ENCODE data around the gene FOXC2.
A peak's percentile ranks its signal among the peaks of the same experiment; 100 is the strongest.

Gene FOXC2

DNA sequence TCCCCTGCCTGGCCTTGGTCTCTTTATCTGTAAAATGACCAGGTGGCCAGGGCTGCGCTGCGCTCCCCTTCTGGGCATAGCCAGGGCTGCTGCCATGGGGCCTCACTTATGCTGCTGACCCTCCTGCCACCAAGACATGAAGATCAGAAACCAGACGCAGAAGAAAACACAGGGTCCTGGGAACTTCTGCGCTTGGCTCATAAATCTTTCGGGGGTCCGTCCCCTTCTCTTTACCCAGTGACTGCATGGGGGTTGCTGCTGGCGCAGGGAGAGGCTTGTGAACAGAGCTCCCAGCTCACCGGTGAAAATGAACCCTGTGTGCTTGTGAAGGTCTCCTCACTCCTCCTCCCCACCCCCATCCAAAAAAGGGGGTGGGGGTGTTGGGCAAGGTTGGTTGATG is 6.0 kb downstream of the FOXC2 start:
- DNase-seq, result no peak

DNA sequence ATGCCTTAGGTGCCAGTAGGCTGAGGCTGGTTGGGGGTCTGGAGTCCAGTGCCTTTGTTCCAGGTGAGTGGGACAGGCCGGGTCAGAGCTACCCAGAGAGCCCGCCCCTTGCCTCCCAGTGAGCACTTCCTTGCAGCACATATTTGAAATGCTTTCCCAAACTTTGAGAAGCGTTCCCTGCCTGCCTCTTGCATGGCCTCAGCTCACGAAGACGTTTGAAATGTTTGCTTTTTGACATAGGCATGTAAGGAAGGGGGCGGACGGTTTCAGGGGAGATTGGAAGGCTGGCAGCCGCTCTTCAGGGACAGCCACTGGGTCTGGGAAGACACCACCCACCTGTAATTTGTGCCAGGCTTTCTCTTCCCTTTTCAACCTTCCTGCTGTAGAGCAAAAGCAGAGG is 6.6 kb downstream of the FOXC2 start:
- DNase-seq, result no peak

DNA sequence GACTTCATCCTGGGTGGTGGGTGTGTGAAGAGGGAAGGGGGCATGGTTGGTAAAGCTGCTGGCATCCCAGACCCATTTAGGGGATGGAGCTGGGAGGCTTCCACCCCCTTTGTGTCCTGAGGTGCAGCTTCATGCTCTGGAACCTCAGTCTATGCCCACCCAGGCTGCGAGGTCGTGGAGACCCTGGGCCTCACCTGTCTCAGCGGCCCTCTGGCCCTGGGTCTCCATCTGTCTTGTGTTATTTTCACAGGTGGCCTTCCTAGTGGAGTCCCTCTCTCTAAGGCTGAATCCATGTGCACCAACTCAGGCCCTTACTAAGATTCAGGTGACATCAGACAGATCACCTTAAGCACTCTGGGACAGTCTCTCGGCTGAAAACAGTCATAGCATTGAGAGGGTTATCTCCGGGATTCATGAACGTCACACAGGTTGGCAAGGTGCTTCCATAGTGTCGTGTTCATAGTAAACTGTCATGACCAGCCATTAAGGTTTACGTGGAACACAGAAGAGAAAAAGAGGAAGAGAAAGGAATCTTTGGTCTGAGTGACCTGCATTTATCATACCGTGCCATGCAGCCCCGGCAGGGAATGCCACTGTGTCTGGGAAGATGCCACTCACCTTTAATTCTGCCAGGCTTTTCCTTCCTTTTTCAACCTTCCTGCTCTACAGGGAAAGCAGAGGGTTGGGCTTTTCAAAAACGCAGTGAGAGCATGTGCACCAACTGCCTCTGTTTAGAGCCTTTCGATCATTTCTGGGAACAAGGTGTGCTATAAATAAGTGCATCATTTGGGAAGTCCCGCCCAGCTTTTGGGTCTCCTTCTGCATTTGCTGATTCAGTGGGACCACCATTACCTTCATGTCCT is 7.2 kb downstream of the FOXC2 start:
- no peak for DNase-seq

DNA sequence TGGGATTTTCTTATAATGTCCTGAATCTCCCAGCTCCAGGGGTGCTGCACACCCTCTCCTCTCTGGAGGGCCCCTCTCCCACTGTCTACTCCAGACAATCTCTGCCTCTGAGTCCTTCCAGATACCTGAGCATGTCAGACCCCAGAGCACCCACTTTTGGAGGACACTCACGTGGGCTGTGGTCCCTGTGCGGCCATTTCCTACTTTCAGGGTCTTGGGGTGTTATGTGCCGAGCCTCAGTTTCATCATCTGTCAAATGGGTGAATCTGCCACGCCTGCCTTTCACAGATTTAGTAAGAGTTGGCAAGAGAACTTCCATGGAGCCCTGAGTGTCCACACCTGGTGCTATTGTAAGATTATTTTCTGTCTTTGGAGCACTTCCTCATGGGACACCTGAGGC is 8.0 kb downstream of the FOXC2 start:
- DNase-seq, result no peak

DNA sequence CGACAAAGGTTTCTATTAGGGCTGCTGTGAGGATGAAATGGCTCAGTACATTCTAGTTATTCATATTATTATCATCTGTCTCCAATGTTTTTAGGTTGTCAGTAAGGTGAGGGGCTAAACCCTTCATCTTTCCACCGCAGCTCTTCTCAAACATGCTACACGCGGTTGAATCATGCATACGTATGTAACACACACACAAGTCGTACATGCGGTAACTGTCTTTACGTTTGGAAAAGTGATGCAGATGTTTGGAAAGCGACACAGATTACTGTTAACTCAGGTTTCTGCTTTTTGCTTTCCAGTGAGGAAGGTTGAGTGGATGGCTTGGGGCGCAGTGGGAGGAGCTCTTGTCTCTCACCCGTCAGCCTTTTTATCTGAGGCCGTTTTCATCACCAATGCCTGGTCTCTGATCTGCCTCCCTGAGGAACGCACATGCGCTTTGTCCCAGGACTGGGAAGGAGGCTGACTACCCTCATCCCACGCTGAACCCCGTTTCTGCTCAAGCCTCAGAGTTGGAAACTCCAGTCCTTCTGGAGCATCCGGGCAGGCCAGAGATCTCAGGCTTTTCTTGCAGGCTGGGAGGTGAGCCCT is 8.6 kb downstream of the FOXC2 start:
- DNase-seq, result no peak

DNA sequence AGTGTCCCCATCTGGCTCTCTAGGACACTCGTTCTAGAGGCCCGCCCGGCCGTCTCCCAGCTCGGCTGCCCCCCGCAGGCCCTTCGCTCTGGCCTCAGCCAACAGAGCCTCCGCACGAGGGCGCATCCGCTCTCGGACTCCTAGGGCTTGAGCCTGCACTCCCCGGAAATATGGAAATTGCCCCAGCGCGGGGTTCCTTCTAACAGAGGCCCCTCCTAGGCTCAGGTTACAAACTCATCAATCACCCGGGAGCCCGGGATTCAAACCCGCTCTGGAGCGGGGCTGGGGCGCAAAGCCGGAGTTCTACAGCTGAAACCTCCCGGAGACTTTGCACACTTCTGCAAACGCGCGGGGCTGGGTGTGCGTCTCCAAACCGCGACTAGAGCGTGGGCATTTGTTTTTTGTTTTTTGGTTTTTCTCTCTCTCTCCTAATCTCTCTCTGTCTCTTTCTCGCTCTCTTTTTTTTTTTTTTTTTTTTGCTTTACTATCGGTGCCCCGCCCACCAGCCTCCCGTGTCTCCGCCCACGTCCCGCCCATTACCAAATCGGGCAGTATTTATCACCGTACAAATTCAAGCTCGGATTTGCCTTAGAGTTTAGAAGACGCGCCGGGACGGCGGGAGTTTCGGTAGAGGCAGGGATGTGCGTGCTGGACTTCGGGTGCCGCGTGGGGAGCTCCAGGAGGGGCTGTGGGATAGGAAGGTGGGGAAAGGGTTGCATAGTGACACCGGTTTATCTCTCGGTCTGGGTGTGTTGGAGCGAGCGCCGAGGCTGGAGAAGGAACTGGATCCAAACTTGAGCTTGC is 9.3 kb downstream of the FOXC2 start:
- peak in 2 of 56 donors; percentile 5 to 25 for DNase-seq

DNA sequence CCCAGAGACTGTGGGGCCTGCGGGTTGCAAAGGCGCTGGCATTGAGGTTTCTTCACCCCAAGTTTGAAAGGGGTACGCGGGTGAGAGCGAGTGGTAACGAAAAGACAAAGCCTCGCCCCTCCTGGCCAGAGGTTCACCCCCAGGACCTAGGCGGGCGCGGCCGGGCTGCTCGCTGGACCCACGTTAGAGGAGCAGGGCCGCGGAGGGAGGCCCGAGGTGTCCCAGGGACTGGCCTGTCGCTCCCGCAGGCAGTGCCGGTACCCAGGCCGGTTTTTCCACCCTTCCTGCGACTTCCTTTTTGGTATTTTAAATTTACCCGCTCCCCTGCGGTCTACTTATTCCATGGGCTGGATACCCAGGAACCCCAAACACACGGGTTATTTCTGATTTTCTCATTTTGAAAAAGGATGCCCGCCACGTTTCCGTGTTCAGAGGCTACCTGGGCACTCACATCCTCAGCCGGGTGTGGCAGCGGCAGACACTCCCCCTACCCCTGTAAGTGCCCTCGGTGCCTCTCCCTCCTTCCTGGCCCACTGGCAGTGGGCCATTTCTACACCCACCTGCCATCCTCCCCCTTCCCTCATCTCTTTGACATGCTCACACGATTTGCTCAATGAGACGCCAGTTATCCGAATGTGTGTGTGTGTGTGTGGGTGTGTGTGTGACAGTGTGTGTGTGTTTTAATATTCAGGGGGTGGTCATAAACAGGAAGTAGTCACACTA is 10.1 kb downstream of the FOXC2 start:
- no peak for DNase-seq

DNA sequence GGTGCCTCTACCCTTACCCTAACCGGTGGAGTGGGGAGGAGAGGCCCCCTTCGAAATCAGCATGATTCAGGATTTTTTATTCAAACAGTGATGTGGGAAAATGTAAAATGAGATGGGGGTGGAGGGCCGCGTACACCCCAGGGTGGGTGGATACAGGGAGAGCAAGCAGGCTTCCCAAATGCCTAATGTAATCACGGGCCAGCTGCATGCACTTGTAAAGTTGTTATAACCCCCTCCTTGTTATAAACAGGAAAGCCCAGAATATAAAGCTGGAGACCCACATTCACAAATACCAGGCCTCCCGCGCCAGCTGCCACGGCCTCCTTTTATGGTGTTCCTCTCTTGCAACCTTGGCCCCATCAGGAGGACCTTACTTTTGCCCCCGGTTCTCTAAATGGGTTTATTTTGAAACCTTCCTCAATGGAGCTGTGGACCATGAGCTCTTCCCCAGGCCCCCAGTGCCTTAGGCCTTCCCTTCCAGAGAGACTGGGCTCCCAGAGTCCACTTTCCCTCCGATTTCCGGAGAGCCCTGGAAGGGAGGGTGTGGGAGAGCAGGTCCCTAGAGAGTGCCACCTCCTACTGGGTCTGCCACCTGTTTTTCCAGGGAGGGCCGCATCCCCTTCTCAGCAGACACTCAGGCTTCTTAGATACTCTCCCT is 10.8 kb downstream of the FOXC2 start:
- DNase-seq, result no peak

DNA sequence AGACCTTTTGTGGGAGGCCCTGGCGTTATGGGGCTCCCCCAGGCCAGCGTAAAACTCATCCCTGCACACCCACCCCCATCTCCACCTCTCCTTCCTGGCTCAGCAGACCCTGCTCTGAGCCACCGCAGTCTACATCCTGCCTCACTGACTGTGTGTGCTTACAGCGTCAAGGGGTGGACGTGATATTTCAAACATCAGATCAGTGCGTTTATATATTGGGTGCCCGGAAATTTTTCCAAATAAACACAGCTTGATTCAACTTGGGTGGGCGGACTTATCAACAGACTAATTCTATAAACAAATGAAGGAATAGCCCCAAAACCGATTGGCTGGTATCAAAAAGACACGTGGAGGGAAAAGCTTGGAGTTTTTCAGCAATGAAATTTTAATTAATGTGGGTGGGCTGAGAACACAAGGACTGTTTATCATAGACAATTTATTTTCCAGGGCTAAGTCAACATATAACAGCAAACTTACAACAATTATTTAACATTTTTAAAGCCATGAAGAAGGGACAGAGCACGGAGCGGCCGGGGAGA is 11.5 kb downstream of the FOXC2 start, which contains the start of gene FOXL1:
Gene FOXL1, plus strand, starts transcription at position 489 of the 539 bp plus-strand sequence. CDS start 175 bp downstream, outside the sequence.
- DNase-seq, result no peak

DNA sequence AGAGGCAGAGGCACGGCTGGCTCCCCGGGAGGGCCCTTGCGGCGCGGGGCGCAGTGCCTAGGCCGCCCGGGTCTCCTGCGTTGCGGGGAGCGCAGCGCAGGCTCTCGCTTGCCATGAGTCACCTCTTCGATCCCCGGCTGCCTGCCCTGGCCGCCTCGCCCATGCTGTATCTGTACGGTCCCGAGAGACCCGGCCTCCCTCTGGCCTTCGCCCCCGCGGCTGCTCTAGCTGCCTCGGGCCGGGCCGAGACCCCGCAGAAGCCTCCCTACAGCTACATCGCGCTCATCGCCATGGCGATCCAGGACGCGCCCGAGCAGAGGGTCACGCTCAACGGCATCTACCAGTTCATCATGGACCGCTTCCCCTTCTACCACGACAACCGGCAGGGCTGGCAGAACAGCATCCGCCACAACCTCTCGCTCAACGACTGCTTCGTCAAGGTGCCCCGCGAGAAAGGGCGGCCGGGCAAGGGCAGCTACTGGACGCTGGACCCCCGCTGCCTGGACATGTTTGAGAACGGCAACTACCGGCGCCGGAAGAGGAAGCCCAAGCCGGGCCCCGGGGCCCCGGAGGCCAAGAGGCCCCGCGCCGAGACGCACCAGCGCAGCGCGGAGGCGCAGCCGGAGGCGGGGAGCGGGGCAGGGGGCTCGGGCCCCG is 12.1 kb downstream of the FOXC2 start:
- no peak for DNase-seq

DNA sequence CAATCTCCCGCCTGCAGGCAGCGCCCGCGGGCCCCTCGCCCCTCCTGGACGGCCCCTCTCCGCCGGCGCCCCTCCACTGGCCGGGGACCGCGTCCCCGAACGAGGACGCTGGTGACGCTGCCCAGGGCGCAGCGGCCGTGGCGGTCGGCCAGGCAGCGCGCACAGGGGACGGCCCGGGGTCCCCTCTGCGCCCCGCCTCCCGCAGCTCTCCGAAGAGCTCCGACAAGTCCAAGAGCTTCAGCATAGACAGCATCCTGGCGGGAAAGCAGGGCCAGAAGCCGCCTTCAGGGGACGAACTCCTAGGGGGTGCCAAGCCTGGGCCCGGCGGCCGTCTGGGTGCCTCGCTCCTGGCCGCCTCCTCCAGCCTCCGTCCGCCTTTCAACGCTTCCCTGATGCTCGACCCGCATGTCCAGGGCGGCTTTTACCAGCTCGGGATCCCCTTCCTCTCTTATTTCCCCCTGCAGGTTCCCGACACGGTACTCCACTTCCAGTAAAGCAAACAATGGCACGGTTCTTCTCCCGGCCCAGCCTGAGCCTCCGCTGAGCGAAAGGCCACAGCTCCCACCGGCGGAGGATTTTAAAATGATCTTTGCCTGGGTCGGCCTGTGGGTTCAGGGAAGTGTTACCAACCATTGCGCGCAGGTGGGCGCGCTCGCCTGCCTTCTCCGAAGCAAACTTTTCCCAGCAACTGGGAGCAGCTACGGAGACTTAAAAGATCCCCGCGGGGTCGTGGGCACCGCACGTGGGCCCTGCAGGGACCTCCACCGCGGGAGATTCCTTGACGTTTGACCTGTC is 12.8 kb downstream of the FOXC2 start:
- no peak for DNase-seq

DNA sequence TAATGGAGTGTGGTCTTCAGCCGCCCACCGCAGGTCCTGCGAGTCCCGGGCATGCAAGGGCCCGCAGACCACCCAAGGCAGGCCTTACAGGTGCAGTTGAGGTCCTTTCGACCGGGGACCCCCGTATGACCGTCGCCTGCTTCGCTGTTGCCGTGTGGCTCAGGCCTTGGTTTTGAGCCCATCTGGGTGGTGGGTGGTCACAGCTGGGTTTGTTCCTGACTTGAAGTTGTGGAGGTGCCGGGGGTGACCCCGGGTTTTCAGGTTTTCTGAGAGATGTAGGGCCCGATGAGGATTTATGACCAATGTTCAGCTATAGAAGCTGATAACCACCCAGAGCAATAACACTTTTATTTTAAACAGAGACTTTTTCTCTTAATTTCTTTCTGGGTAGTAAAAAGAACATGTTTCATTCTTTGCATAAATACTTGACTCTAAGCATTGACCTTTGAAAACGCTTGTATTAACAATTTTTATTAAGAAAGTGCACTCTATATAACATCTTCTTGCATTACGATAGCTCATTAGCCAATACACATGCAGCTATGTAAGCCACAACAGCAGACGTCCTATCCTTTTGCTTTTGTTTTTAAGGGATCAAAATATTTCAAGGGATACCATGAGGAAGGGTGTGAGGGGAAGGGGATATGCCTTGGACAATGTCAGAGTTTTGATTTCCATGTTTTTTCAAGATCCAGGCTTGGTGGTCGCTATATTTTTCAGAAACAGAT is 13.6 kb downstream of the FOXC2 start:
- no peak for DNase-seq

DNA sequence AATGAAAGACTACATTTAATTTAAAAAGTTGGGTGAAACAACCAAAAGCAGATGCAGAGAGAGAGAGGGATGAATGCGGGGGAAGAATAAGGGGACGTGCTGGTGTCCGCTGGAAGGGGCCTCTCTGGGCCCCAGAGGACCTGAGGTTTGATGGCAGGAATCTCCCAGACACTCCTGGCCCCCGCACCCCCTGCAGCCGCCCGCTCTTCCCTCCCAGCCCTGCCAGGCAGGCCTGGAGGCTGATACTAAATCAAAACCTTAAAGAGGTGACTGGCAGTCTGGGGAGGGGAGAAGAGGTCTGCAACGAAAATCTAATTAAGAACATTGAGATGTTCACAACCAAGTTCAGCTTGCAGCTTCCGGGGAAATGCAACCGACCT is 14.2 kb downstream of the FOXC2 start:
- DNase-seq, result no peak

DNA sequence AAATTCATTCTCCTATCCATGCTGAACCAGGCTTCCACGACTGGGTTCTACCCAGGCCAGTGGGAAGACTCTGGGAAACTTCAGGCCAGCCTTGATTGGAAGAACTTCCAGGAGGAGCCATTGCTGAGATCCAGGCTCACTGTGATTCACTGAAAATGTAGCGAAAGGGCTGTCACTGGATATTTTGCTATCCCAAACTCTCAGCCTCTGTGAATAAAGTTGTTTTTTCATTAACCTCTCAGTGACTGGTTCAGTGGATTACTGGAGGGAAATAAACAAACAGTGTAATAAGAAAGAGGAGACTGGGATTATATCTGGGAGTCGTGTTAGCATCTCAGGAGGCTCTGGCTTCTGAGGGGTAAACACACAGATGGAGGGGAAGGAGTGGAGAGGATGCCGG is 14.8 kb downstream of the FOXC2 start:
- DNase-seq, result no peak

DNA sequence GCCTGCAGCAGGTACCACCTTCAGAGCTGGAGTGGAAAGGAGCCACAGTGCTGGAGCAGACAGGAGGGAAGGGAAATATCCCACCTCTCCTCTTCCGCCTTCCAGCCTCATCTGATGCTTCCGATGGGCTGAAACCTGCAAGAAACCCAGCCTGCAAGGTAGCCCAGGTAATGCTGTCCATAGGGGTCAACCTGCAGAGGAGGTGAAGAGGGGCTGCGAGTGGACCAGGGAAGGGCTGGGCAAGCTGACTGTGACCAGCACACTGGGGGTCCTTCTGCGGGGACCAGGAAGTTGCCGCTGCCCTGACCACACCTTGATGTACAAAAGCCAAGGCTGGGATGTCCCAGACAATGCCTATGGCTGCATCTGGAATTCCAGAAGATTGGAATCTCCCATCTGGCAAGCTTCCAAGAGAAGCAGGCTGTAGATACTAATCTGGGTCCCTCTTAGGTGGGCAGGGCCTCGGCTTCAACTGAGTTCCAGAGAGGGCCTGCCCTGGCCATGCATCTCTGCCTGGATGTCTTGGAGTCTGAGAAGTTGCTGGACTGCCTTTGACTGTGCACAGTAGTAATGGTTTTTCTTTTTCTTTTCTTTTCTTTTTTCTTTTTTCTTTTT is 17.5 kb downstream of the FOXC2 start:
- DNase-seq, result no peak

DNA sequence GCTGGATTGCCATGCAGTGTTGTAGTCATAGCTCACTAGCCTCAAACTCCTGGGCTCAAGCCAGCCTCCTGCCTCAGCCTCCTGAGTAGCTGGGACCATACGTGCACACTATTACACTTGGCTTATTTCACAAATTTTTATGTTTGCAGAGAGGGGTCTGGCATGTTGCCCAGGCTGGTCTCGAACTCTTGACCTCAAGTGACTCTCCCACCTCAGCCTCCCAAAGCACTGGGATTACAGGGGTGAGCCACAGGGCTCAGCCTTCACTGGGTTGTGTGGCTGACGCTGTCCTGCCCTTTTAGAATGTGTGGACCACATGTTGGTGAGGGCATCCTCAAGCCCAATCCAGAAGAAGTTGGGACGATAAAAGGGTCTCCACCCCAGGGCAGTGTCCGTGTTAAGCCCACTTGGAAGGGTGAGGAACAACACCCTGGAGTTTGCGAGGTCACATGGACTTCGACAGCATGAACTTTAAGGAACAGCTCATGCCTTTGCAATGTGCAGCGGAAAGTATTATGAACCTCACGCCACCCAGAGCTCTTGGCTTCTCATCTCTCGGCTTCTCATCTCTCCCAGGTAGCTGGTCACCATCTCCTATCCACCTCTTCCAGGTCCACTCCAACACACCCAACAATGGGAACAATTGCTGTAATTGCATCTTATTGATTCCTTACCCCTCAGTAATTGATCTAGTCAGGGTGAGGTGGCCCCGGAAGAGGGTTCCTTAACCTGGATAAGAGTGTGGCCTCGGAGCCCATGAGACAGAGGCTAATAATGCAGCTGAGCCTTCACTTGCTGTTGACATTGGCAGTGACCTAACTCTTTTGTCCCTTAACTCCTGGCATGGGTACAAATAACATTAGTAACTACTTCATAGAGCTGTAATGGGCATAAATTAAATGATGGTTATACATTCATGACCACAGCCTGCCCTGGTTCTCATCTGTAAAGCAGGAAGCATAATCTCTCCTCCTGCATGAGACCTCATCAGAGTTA is 18.4 kb downstream of the FOXC2 start:
- no peak for DNase-seq
